T-helper 2 cell (primary cell): ENCODE results near the gene BRCC3.

ENCODE experiments used
- DNase-seq, 5 experiments: peaks; one replicate each; pipeline versions ENCODE4 v3.0.0 to v3.0.0-alpha.2; 2012 to 2022

Gene BRCC3

DNA sequence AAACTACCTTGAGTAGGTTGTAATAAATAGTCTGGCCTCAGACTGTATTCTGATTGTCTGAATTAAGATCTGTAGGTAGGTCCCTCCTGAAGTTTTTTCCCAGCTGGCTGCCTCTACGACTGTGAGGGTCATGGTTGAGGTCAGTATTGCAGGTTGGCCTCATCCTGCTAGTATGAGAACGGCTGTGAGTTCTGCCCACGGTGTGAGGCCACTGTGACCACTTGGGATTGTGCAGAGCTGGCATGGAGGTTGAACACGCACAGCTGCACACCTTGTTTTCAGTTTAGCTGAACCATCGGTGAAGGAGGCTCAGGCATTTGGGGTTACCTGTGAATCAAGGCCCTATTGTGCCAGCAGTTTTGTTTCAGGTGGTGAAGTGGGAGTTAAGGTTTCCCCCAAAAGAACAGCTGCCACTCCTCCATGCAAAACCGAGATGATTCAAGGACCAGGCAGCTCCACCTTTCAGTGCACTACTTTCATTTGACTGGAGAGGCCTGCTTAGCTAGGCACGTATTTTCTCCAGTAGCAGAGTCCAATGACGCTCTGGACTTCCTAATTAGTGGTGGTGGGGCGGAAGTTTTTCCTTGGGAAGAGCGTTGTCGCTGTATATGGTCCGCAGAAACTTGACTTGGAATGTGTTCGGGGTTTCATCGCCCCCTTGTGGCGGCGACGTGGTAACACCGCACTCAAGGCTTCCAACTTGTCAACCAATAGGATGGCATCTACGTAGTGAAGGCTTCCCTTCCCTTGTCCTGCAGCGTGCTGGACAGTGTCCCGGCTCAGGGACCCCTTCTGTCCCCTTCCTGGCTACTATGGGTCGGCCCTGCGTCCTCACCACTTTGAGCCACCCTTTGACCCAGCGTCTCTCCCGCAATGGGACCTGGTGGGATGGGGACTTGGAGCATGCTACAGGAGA is 14.2 kb upstream of the BRCC3 start:
- DNase-seq, result peak; percentile 9 to 61 (median 29)

DNA sequence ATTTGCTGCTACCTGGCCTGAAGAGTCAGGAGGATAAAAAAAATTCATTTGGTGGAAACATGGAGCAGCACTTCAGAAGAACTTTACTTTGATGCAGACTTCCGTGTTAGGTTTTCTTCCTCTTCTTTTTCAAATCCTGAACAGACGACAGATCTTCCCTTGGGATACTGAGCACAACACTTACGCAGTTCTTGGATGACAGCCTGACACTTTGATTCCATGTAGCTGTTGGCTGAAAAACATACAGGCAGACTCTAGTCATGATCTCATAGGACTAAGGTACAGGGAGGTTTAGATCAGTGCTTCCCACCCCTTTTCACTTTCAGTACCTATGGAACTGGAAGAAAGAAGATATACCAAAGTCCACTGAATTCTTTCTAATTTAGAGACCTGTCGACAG is 9.5 kb upstream of the BRCC3 start:
- DNase-seq, result no peak

DNA sequence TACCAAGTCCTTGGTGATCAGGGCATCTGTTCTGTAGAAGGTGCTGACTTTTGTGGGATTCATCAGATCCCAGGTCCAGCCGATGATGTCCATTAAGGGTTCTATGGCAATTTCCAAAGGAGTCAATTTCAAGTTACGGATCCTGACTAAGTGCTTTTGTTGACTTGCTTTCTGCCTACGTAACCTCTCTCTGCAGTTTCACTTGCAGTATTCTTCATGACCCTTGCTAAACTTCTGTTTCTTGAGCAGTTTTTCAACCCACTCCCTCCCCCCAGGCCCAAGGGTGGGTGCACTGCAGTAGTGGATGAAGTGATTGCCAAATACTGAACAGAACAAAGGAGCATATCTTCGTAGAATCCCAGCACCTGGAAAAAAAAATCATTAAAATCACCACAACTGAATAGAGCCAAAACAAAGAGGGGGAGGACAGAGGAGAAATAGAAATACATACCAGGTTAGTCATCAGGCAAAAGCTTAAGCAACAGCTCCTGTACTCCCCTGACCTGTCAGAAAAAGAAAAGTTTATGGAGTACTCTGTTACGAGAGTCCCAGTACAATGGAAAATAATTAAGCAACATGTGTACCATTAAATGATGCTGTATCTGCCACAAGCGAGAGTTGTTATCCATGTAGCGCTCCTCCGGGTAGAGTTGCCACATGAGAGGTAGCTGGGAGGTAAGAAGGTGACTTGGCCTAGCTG is 6.1 kb upstream of the BRCC3 start:
- DNase-seq, result no peak

DNA sequence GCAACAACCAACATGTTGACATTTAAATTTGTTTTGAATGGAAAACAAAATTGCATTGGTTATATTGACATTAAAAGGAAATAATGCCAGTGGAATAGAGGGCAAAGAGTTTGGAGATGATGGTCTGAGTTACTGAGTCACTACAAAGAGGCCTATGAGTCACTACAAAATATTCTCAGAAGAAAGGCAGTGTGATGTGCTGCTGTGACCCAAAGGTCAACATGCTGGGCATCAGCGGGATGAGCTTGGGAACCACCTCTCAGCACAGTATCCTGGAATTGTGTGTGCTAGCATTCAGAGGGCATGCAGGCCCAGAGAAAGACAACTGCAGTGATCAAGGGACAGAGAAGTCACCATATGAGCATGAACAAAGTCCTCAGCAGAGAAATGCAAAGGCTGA is 3.1 kb upstream of the BRCC3 start:
- no peak for DNase-seq

DNA sequence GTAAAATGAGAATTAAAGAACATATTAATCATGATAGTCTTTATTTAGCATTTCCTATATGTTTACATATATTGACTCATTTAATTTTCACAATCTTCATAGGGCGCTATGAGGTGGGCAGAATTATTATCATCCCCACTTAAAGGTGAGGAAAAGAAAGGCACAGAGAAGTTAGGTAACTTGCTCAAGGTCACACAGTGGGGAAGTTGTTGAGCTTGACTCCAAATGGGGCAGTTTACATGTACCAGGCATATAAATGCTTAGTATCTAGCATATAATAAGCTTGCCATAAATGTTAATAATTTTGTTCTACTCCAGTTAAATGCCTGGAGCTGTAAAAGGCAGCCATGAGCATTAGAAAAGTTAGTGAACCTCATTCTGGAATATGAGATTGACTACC is 1.9 kb upstream of the BRCC3 start:
- DNase-seq, result no peak

DNA sequence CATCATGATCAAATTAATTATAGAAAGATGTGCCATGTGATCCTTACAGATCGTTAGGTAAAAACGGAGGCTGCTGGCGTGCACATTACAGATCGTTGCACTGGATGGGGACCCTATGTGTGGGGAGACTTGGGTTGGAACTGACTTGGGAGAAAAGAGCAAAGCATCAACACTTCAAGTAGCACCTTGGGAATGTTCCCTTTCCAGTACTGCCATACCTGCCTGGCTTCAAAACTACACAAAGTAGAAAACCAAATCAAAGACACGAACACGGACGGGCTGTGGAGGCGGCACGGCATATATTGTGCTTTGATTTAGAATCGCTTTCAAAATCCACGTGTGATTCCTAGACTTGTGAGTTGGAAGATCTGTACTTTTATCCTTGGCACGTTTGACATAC is 1.3 kb upstream of the BRCC3 start:
- no peak for DNase-seq

DNA sequence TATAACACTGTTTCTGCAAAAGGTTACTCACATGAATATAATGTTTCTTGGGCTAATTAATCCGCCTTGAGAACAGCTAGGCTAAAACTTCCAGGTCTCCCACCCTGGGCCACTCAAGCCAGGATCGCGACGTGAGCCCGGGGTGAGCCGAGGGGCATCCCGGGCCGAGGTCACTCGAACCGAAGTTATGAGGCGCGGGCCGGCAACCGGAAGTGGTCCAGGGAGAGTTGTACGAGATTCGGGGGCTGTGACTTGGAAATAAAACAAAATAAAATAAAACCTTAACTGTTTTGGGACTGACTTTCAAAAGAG is 689 bp upstream of the BRCC3 start:
- no peak for DNase-seq

DNA sequence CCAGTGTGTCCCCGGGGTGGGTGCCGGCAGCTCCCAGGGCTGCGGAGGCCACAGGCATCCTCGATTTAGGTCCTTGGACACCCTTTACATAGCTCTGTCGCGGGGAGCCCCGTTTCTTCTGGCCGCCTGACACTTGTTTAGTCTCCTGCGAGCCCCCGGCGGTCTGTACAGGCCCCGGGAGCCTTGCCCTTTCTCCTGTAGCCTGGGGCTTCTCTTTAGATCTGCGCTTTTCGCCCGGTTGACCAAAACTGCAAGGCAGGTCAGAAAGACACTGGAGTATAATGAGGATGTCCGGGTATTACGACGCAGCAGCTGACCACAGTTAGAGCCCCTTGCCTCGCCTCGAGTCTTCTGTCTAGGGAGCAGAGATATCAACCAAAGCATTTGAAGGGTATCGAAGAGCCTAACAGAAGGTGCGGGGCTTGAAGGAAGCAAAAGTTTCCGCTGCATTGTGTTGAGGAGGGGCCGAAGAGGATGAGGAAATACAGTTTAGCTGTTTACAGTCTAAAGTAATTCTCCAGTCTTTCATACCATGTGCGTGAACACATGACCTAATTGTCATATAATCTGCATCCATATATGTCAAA is 479 bp downstream of the BRCC3 start:
- peak in 1 of 5 experiments; percentile 28 for DNase-seq

DNA sequence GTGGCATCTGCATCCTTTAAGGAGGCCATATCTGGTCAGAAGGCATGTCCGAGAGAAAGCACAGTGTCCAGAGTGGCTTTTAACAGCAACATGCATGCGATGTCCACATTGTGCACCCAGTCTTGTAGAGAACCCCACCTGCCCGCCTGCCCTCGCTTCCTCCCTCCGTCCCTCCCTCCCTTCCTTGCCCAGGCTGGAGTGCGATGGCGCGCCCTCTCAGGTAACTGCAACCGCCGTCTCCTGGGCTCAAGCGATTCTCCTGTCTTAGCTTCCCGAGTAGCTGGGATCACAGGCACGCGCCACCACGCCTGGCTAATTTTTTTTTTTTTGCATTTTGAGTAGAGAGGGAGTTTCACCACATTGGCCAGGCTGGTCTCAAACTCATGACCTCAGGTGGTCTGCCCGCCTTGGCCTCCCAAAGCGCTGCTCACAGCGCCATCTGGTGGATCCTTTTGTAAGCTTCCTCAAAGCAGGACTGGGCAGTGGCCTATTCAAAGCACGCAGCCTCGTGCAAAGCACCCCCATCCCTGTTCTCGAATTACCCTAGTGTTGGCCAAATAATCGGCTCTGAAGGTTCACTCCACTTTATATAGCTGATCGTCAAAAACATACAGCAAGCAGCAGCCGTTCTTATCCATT is 15.0 kb downstream of the BRCC3 start:
- peak in 2 of 5 experiments; percentile 10 to 31 for DNase-seq

DNA sequence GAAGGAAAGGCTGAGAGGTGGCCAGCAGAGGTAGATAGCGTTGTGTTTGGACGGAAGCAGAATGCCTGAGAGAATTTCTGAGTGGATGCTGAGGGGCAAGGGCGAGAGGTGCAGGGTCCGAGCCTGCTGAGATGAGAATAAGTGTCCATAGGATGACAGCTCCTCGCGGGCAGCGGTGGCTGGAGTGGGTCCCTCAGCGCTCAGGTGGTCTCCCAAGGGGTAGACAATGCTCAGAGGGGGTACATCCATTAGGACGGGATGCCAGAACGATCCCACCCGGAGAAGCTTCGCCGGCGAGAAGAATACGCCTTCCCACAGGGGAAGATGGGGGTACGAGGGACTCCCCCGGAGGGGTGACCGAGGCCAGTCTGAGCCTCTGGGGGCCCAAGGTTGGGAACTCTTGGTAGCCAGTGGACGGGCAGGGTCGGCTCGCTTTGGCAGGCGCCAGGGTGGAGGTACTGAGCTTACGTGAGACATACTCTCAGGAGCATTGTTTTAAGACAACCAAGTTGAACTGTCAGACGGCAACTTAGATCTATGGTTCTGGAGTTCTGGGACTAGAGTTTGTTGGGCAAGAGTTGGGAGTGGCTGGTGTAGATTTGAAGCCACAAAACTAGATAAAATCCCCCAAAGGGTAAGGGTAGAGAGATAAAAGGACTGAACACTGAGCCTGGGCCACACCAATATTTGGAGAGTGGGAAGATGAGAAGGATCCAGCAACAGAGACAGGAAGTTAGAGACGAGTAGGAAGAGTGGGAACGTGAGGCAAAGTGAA is 15.8 kb downstream of the BRCC3 start:
- DNase-seq, result no peak

DNA sequence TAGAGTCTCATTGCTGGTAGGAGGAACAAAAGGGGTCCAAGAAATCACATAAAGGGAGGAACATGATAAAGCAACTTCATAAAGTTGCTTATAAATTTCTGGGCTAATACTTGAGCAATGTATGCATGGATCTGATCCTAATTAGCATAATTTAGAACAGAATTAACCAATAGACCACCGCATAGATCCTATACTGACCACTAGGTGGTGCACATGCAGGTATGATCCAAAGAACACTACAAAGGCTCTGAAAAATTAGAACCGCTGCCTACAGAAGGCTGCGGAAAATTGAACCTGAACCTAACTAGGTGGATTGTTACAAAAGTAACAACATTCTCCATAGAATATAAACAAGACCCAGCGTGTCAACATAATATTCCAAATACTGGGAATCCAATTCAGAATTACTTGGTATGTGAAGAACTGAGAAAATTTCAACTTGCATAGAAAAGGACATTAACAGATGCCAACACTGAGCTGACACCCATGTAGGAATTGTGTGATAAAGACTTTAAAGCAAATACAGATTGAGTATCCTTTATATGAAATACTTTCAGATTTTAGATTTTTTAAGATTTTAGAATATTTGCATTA is 23.3 kb downstream of the BRCC3 start:
- peak in 2 of 5 experiments; percentile 18 to 59 for DNase-seq

DNA sequence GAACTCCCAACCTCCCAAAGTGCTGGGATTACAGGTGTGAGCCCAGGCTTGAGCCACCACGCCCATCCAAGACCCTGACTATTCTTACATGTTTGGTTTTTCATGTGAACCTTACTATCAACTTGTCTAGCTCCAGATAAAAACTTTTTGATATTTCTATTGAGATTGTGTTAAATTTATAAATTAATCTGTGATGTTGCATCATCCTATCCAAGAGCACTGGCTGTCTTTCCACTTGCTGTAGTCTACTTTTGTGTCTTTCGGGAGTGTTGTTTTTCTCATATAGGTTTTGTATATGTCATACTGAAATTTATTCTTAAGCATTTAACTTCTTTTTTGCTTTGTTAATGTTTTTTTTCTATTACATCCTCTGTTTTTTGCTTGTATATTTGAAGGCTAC is 34.6 kb downstream of the BRCC3 start:
- no peak for DNase-seq

DNA sequence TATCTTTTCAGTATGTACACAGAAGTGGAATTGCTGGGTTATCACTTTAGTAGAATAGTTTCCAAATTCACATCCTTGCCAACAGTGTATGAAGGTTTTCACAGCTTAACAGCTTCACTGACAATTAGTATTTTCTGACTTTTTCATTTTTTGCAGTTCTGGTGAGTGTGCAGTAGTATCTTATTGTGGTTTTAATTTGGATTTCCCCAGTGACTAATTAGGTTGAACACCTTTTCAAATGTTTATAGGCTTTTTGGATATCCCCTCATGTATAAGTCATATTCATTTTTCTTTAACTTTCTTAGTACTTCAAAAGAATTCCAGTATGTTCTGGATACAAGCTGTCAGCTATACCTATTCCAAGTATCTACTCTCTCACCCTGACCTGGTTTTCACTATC is 37.1 kb downstream of the BRCC3 start:
- DNase-seq, result no peak

DNA sequence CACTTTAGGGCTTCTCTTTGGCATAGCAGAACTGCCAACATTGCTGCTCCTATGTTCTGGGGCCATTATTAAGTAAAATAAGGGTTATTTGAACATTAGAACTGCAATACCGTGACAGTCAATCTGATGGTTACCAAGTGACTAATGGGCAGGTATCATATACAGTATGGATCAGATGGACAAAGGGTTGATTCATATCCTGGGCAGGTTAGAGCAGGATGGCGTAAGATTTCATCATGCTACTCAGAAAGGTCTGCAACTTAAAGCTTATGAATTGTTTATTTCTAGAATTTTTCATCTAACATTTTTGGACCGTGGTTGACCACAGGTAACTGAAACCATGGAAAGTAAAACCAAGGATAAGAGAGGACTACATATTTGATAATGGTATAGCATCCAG is 40.9 kb downstream of the BRCC3 start:
- DNase-seq, result no peak

DNA sequence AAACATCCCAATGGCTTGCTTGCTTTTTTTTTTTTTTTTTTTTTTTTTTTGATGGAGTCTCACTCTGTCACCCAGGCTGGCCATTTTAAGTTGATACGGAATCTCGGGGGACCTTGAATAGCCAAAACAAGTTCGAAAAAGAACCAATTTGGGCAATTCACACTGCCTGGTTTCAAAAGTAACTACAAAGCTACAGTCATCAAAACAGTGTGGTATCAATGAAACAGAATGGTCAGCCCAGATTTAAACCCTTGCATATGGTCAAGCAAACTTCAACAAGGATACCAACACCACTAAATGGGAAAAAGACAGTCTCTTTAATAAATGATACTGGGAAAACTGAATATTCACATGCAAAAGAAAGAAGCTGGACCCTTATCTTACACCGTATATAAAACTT is 41.8 kb downstream of the BRCC3 start:
- no peak for DNase-seq

DNA sequence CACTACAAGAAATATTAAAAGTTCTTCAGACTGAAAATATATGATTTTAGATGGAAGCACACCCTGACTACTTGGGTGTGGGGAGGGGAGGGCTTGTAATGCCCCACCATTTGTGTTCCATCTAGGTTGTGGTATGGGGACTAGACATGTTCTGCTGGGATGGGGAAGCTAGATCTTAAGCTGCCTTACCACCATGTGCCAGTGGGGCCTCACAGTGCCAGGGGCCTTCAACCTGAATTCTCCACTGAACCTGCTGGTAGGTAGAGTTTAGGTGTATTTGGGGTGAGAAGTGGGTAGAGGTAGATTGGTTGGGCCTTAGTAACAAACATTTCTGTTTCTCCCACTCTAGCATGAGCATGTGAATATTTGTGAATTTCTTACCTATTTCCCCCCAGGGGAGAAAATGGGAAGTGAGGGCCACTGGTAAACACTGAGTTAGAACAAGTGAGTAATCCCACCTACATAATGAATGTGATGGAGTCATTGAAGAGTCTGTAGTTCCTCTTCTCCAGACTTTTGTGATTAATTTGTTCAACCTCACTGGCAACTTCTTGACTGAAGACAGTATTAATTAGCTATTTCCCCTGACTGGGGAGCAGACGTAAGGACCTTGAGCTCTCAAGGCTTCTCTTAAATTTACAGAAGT is 44.0 kb downstream of the BRCC3 start:
- DNase-seq, result no peak

DNA sequence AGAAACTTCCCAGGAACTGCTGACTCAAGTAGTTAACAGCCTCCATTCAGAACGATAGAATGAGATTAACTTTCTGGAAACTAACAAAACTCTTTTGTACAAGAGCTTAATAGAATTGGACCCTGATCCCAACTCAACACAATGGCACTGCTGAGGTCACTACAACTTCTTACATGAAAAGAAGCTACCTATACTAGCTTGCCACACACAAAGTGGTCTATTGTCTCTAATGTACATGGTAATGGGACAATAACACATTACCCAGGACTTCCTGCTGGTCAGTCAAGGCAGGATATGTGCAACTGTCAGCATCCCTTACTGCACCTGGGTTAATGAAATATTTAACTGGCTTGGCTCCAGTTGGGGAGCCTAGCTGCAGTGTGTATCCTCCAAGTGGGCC is 56.2 kb downstream of the BRCC3 start:
- DNase-seq, result no peak

DNA sequence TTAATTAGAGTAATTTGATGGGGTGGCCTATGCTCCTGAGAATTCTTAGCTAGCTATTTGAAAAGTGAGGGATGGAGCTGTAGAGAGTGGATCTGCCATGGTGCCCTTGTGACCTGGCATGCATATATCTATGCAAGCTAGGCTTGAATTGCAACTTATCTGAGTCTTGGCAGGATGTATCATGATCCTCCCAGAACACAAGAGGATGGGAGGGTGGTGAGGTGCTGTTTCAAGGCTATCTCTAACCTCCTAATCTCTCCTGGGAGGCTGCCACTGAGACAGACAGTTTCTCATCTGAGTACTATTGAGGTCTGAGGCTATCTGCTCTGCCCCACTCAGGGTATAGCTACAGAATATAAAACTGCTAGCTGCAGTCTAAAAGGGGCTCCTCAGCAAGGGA is 56.6 kb downstream of the BRCC3 start:
- DNase-seq, result no peak

DNA sequence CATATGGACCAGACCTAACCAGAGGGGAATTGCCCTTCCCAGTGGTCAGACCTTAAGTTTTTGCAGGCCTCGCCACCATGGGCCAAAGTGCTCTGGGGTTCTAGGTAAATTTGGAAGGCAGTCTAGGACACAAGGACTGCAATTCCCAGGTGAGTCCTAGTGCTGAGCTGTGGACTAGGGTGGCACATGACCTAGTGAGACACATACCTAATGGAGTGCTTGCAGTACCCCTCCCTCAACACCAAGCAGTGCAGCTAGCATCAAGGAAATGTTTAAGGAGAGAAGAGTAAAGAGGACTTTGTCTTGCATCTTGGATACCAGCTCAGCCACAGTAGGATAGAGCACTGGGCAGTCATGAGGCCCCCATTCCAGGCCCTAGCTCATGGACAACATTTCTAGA is 60.8 kb downstream of the BRCC3 start:
- no peak for DNase-seq

DNA sequence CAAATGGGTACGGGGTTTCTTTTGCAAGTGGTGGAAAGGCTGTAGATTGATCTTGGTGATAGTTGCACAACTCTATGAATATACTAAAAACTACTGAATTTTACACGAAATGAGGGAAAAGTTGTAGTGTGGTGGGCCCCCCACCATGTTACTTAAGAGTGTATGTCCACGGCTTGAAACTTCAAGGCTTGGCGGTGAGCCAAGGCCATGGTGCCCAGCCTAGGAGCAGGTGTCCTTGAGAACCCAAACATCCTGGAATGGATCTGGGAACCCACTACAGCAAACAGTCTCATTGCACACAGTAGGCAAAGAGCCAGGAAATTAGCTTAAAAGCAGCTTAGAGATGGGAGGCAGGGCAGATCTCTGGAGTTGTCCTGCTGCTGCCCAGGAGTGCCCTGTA is 62.9 kb downstream of the BRCC3 start:
- no peak for DNase-seq

DNA sequence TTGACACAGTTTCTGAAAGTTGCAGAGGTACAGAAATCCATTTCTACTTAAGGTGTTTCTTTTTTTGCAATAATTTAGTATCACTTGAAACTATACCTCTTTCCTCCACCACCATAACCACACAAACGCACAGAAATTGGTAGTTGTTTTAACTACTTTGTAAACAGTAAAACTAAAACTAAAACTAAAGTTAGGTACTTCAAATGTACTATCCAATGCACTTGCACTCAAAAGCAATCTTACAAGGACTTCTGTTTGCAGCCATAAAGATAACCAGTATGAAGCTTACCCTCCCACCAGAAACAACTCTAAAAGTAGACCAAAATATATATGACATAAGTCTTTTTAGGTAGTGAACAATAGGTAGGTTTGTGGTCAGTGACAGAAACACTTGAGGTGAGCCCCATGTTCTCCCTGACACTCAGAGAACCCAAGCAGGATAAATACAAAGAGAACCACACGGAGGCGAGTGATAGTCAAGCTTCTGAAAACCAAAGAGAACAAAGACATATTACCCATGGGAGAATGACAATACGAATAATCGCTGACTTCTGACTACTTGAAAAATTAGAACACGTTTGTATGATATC is 72.7 kb downstream of the BRCC3 start:
- peak in 1 of 5 experiments; percentile 42 for DNase-seq
